ENCODE results near the gene SLX9. TPM values are rescaled to one million over a fixed set of nuclear protein-coding genes. Genes with fewer than 3 reads are reported as not detected.

SLX9 gene
- total RNA-seq, 1 experiment from 2014 or later, result 74.3 TPM

DNA sequence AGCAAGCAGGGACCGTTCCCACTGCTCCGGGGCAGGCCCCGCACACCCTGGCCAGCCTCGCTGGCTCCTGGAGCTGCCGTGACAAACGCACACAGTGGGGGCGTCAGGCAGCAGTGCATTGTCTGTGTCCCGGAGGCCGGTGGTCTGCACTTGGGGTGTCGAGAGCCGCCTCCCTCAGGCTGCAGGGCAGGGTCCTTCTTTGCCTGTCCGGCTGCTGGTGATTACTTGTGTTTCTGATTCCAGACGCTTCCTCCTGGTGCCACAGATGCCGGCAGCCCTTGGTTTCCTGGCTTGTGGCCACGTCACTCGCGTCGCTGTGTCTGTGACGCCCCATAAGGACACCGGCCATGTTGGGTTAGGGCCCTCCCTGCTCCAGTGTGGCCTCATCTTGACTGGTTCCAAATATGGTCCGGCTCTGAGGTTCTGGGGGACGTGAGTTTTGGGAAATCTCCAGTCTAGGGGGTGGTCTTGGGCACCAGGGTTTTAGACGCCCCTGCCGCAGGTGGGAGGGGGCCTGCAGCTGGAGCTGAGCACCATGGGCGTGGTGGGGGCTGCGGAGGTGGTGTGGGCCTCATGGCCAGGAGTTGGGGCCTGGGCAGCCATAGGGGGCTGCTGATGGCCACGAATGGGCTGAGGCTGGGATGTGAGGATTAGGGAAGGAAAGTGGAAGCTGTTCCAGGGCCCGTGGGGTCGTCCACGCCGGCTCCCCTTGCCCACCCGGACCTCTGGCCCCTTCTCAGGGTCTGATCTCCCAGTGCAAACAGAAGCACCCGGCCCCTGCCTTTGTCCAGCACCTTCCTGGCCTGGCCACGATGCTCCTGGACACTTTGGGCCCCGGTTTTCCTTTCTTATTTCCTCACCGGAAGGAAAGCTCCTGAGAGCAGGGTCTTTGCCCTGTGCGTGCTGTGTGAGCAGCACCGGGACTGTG lies 41.0 kb downstream of the SLX9 start:
- H3K27me3 ChIP-seq (ENCODE audit: insufficient read depth, low read length), result no peaks in the 10 kb centered on the region
- H3K56ac ChIP-seq (ENCODE audit: insufficient read length, low read depth, low read length), result no peak overlapping the region
- no peak overlapping the region for H3K9ac ChIP-seq (ENCODE audit: extremely low read depth, insufficient read length, low read length)
- H4K5ac ChIP-seq (ENCODE audit: insufficient read length, low read depth, low read length), result no peak overlapping the region
- H3K27ac ChIP-seq (ENCODE audit: insufficient read length, low read depth, low read length), result no peak overlapping the region
- H2BK5ac ChIP-seq (ENCODE audit: insufficient read length, low read length), result no peak overlapping the region
- Mint-ChIP-seq H3K4me1 (no peaks in the 10 kb centered on the region), H3K27me3 (ENCODE audit: low read depth) (no peaks in the 10 kb centered on the region), H3K9me3 (no peaks in the 10 kb centered on the region), H3K27ac (peak overlapping the region; percentile 15 to 92 (median 55); a peak in 3 of 7 replicates), H3K4me3 (no peak overlapping the region), H3K36me3 (ENCODE audit: insufficient read depth in 1 of 3, low read depth in 3 of 3) (peaks cover 0 to 11% (median 0%) of the 10 kb centered on the region in 3 experiments; a peak in 4 of 7 replicates)
- no peaks in the 10 kb centered on the region for H4K20me1 ChIP-seq (ENCODE audit: control insufficient read depth, insufficient read depth, insufficient read length)
- no peak overlapping the region for H4K91ac ChIP-seq (ENCODE audit: insufficient read length, low read depth, low read length)
- WGBS (ENCODE audit: extremely low coverage, insufficient read length, low lambda C conversion rate), result no CpG with 5 or more reads among the region's 38 CpGs
- no peak overlapping the region for H2BK120ac ChIP-seq (ENCODE audit: low read depth, low read length, poor library complexity, severe bottlenecking)
- no peak overlapping the region for H3K4me2 ChIP-seq (ENCODE audit: insufficient read depth, insufficient read length, low read length)
- TF ChIP-seq, protein P1, sequence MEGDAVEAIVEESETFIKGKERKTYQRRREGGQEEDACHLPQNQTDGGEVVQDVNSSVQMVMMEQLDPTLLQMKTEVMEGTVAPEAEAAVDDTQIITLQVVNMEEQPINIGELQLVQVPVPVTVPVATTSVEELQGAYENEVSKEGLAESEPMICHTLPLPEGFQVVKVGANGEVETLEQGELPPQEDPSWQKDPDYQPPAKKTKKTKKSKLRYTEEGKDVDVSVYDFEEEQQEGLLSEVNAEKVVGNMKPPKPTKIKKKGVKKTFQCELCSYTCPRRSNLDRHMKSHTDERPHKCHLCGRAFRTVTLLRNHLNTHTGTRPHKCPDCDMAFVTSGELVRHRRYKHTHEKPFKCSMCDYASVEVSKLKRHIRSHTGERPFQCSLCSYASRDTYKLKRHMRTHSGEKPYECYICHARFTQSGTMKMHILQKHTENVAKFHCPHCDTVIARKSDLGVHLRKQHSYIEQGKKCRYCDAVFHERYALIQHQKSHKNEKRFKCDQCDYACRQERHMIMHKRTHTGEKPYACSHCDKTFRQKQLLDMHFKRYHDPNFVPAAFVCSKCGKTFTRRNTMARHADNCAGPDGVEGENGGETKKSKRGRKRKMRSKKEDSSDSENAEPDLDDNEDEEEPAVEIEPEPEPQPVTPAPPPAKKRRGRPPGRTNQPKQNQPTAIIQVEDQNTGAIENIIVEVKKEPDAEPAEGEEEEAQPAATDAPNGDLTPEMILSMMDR (conservative IDR thresholded peaks at IDR 0.05), result no peak
- H2BK15ac ChIP-seq (ENCODE audit: low read depth, low read length), result no peak overlapping the region
- H4K8ac ChIP-seq (replicated peaks; ENCODE audit: insufficient read length, low read depth, low read length), result no peak overlapping the region
- no peak overlapping the region for H2AFZ ChIP-seq (ENCODE audit: low read length)
- H2BK20ac ChIP-seq (ENCODE audit: low read depth, low read length, poor library complexity, severe bottlenecking), result no peak overlapping the region
- H3K79me1 ChIP-seq (ENCODE audit: insufficient read depth, low read depth, low read length, poor library complexity, severe bottlenecking), result no peaks in the 10 kb centered on the region
- H3K4me1 ChIP-seq (ENCODE audit: insufficient read depth, low read length), result no peaks in the 10 kb centered on the region
- H3T11ph ChIP-seq (ENCODE audit: low read length), result no peak overlapping the region
- DNase-seq, result no peak
- H3K18ac ChIP-seq (ENCODE audit: insufficient read length, low read depth, low read length), result no peak overlapping the region
- peaks cover under 1% of the 10 kb centered on the region for H3K23me2 ChIP-seq (ENCODE audit: insufficient read length, low read depth, low read length, poor library complexity, severe bottlenecking)
- H2AK5ac ChIP-seq (ENCODE audit: insufficient read length, low read length), result no peak overlapping the region
- H3K14ac ChIP-seq (ENCODE audit: insufficient read depth, low read length), result no peak overlapping the region; the same call in 1 of the 2 replicates
- H3K79me2 ChIP-seq (ENCODE audit: insufficient read depth, low read length), result no peaks in the 10 kb centered on the region
- H3K9me3 ChIP-seq (ENCODE audit: control insufficient read depth, low read depth, low read length), result no peaks in the 10 kb centered on the region
- no peak overlapping the region for H3K4ac ChIP-seq (ENCODE audit: low read depth, low read length)
- no peak overlapping the region for H3K23ac ChIP-seq (ENCODE audit: insufficient read length, low read depth, low read length)
- no peak overlapping the region for H2BK12ac ChIP-seq (ENCODE audit: insufficient read length, low read depth, low read length)
